K562 (cell line): ENCODE measurements around the gene FGGY. TPM values are rescaled to one million over a fixed set of nuclear protein-coding genes. Genes with fewer than 3 reads are reported as not detected.

Experiments used
- ATAC-seq: fragments of 200-7000 bp; cut with Tn5 transposase; 3 replicates; pipeline ENCODE4 v1.9.1; 2020; ENCODE audit warnings: moderate library complexity
- BruUV-seq: library from RNA; stranded (reverse); fragments of 400-500 nt; replicated peaks from 2 replicates; lab custom pipeline; 2021; lab: Mats Ljungman, UMichigan
- CTCF ChIA-PET: fragments of 300-600 bp; formaldehyde crosslinking; extraction: SDS; loops from one replicate; lab custom pipeline; 2021; ENCODE audit warnings: low intra/inter-chr PET ratio; lab: Yijun Ruan, JAX
- POLR2A ChIA-PET: fragments of 300-600, 350-650 bp; sonication (Branson Sonifier 250); formaldehyde crosslinking; extraction: SDS; loops from one replicate; lab custom pipeline; 2021; ENCODE audit warnings: antibody characterized with exemption, inconsistent platforms; lab: Yijun Ruan, JAX
- DNase-seq, 4 experiments: peaks; one replicate each; pipeline versions ENCODE4 v3.0.0 to v3.0.0-alpha.2; 2011 to 2018; ENCODE audit warnings: low spot score in 3 of 4, mixed read lengths in 3 of 4; ENCODE audit errors: extremely low read depth in 1 of 4
- FAIRE-seq: peaks from 2 replicates; lab custom pipeline; 2011; peaks lifted over from hg19 to GRCh38; lab: Jason Lieb, UNC
- H2AFZ ChIP-seq: 2 replicates; pipeline ENCODE4 v1.6.0; 2011; ENCODE audit warnings: low read depth, low read length, control low read depth, inconsistent platforms
- H3K27ac ChIP-seq: fragments of 200-600 bp; 3 replicates; pipeline ENCODE4 v1.8.0; 2011; ENCODE audit warnings: low read depth, mild to moderate bottlenecking, control low read depth, inconsistent platforms, low read length, moderate library complexity, mixed read lengths; ENCODE audit errors: extremely low read depth
- H3K27me3 ChIP-seq, 2 experiments: fragments of 300-600 bp in 1 of 2; 2 replicates in 1 of 2; 3 replicates in 1 of 2; pipeline versions ENCODE4 v1.6.0 to v1.8.0; 2011; ENCODE audit warnings: inconsistent platforms in 2 of 2, low read length in 2 of 2, mild to moderate bottlenecking in 1 of 2, mixed read lengths in 1 of 2, moderate library complexity in 1 of 2; ENCODE audit not compliant: control insufficient read depth in 2 of 2, insufficient read depth in 2 of 2
- H3K36me3 ChIP-seq: fragments of 300-600 bp; 3 replicates; pipeline ENCODE4 v1.8.0; 2011; ENCODE audit warnings: mild to moderate bottlenecking, low read length, inconsistent platforms; ENCODE audit not compliant: control insufficient read depth, insufficient read depth
- H3K4me1 ChIP-seq, 2 experiments: fragments of 200-600 bp in 1 of 2; replicated peaks in 1 of 2; 2 replicates in 1 of 2; 3 replicates in 1 of 2; pipeline versions ENCODE4 v1.5.1 to v1.8.0; 2011; ENCODE audit warnings: inconsistent platforms in 2 of 2, low read length in 2 of 2, mild to moderate bottlenecking in 1 of 2, mixed read lengths in 1 of 2, moderate library complexity in 1 of 2; ENCODE audit not compliant: control insufficient read depth in 2 of 2, insufficient read depth in 2 of 2
- H3K4me2 ChIP-seq: 2 replicates; pipeline ENCODE4 v1.6.1; 2011; ENCODE audit warnings: low read length, control low read depth, inconsistent platforms, mixed read lengths; ENCODE audit not compliant: insufficient read depth
- H3K4me3 ChIP-seq: fragments of 200-600 bp; sonication (generic), shearing (Covaris generic); 2 replicates; pipeline ENCODE4 v1.5.1; 2016; ENCODE audit warnings: control low read depth, inconsistent platforms
- H3K79me2 ChIP-seq: fragments of 200-600 bp; 3 replicates; pipeline ENCODE4 v1.8.0; 2011; ENCODE audit warnings: low read length, inconsistent platforms; ENCODE audit not compliant: control insufficient read depth, insufficient read depth
- H3K9ac ChIP-seq, 2 experiments: 2 replicates each; pipeline versions ENCODE4 v1.6.0 to v1.6.1; 2011; ENCODE audit warnings: low read depth in 2 of 2, low read length in 2 of 2, control low read depth in 1 of 2, inconsistent platforms in 1 of 2, mild to moderate bottlenecking in 1 of 2, mixed read lengths in 1 of 2; ENCODE audit not compliant: insufficient read depth in 1 of 2
- H3K9me1 ChIP-seq: one replicate; pipeline ENCODE4 v1.6.0; 2011; ENCODE audit warnings: inconsistent platforms, mild to moderate bottlenecking, low read length, moderate library complexity; ENCODE audit not compliant: control insufficient read depth, insufficient read depth
- H3K9me3 ChIP-seq: replicated peaks from 2 replicates; pipeline ENCODE4 v1.5.1; 2011; ENCODE audit warnings: low read depth, low read length, inconsistent platforms; ENCODE audit not compliant: control insufficient read depth, insufficient read depth
- H4K20me1 ChIP-seq: replicated peaks from 2 replicates; pipeline ENCODE4 v1.6.1; 2011; ENCODE audit warnings: low read length, inconsistent platforms, mixed read lengths; ENCODE audit not compliant: control insufficient read depth, insufficient read depth
- ARID2 ChIP-seq: fragments of 450-650 bp; IDR thresholded peaks from 2 replicates; pipeline ENCODE4 v1.6.1; 2017; ENCODE audit warnings: antibody characterized with exemption, mild to moderate bottlenecking
- BHLHE40 ChIP-seq: IDR thresholded peaks from 2 replicates; pipeline ENCODE4 v1.6.1; 2011; ENCODE audit warnings: low read length, improper control_type of control experiment
- ESRRA ChIP-seq: fragments of 450-650 bp; IDR thresholded peaks from 2 replicates; pipeline ENCODE4 v1.6.1; 2014; ENCODE audit warnings: low read depth, mild to moderate bottlenecking, moderate library complexity, borderline replicate concordance
- FOXK1 ChIP-seq: sonication (generic); formaldehyde crosslinking; IDR thresholded peaks from 2 replicates; pipeline ENCODE4 v1.8.0; 2022; ENCODE audit warnings: missing genetic modification reagents, mild to moderate bottlenecking, borderline replicate concordance
- HCFC1 ChIP-seq: IDR thresholded peaks from 2 replicates; pipeline ENCODE4 v1.6.1; 2012; ENCODE audit warnings: low read depth, low read length, improper control_type of control experiment
- HNRNPUL1 ChIP-seq: fragments of 200-400 bp; formaldehyde crosslinking; IDR thresholded peaks from 2 replicates; pipeline ENCODE4 v1.6.1; 2017; ENCODE audit warnings: low read length
- KAT8 ChIP-seq: fragments of 450-650 bp; IDR thresholded peaks from 2 replicates; pipeline ENCODE4 v1.6.1; 2016; ENCODE audit warnings: low read depth, mild to moderate bottlenecking
- PCBP2 ChIP-seq: fragments of 200-400 bp; formaldehyde crosslinking; IDR thresholded peaks from 2 replicates; pipeline ENCODE4 v1.6.1; 2018; ENCODE audit warnings: low read length, low read depth, mild to moderate bottlenecking, moderate library complexity; ENCODE audit not compliant: poor library complexity, severe bottlenecking
- PYGO2 ChIP-seq: fragments of 450-650 bp; IDR thresholded peaks from 2 replicates; pipeline ENCODE4 v1.6.1; 2016; ENCODE audit warnings: mild to moderate bottlenecking, missing genetic modification characterization, moderate library complexity, missing compliant biosample characterization
- RBM17 ChIP-seq: fragments of 200-400 bp; formaldehyde crosslinking; IDR thresholded peaks from 2 replicates; pipeline ENCODE4 v1.6.1; 2017; ENCODE audit warnings: low read depth, mild to moderate bottlenecking, low read length, borderline replicate concordance
- RBM25 ChIP-seq: fragments of 200-400 bp; formaldehyde crosslinking; IDR thresholded peaks from 2 replicates; pipeline ENCODE4 v1.6.1; 2018; ENCODE audit warnings: low read length, low read depth, moderate library complexity; ENCODE audit not compliant: severe bottlenecking
- TAF9B ChIP-seq: fragments of 450-650 bp; IDR thresholded peaks from 2 replicates; pipeline ENCODE4 v1.6.1; 2018; ENCODE audit warnings: mild to moderate bottlenecking; ENCODE audit not compliant: partially characterized antibody
- ZNF121 ChIP-seq: sonication (generic); formaldehyde crosslinking; conservative IDR thresholded peaks from 2 replicates; pipeline ENCODE4 v1.8.0; 2022; ENCODE audit warnings: missing genetic modification reagents
- ZNF146 ChIP-seq: IDR thresholded peaks from one replicate; pipeline ENCODE4 v1.6.1; 2018; ENCODE audit warnings: missing compliant biosample characterization; ENCODE audit not compliant: unreplicated experiment
- ZNF280B ChIP-seq: fragments of 250-450 bp; sonication (Bioruptor Pico); IDR thresholded peaks from 2 replicates; pipeline ENCODE4 v1.5.1; 2021; ENCODE audit warnings: mild to moderate bottlenecking
- ZNF444 ChIP-seq: fragments of 250-450 bp; sonication (Bioruptor Pico); IDR thresholded peaks from 2 replicates; pipeline ENCODE4 v1.4.0; 2020; ENCODE audit warnings: mild to moderate bottlenecking, moderate library complexity
- ZNF778 ChIP-seq: fragments of 450-650 bp; formaldehyde crosslinking; IDR thresholded peaks from 2 replicates; pipeline ENCODE4 v1.4.0; 2020; ENCODE audit warnings: mild to moderate bottlenecking, moderate library complexity
- WGBS: fragments of 100-300 bp; shearing (Covaris generic); methylation state at CpG from one replicate; pipeline ENCODE4 v1.1.6; 2016; ENCODE audit warnings: low coverage, mixed read lengths; ENCODE audit not compliant: insufficient coverage; ENCODE audit errors: missing lambda C conversion rate; 5-methylcytosine and 5-hydroxymethylcytosine counted together
- in situ Hi-C: fragments of 300-500 bp; cut with MboI; formaldehyde crosslinking; loops from 4 replicates; pipeline ENCODE4 v1.15.0; 2018; ENCODE audit warnings: inconsistent platforms, mixed read lengths
- intact Hi-C: fragments of 100-400 bp; cut with micrococcal nuclease; formaldehyde crosslinking; loops from 2 replicates; pipeline ENCODE4 v1.14.2; 2022
- polyA plus RNA-seq, 8 experiments: library from polyadenylated mRNA; depleted of rRNA in 4 of 8; stranded (reverse) in 5 of 8; unstranded in 3 of 8; fragments of >200 nt; fragmentation: Nextera tagmentation in 2 of 8; fragmentation: Illumina TruSeq in 1 of 8; extraction: Ambion mirVana in 2 of 8; extraction: Trizol in 1 of 8; gene quantifications; 2 replicates each; pipeline versions ENCODE4 v1.2.1 to v1.2.3, GENCODE V29; 2011 to 2014; ENCODE audit warnings: inconsistent platforms in 1 of 8, missing spikeins in 1 of 8
- total RNA-seq, 7 experiments: library from RNA; depleted of rRNA in 6 of 7; stranded (reverse); fragments of >200 nt in 6 of 7; fragmentation: Illumina TruSeq in 2 of 7; extraction: Trizol in 2 of 7; gene quantifications; 2 replicates each; pipeline versions ENCODE4 v1.2.1 to v1.2.3, GENCODE V29; 2011 to 2021; ENCODE audit warnings: low replicate concordance in 1 of 7

FGGY gene
- total and polyA plus RNA-seq, 9 of the 15 experiments (the other 6 are each of a cell fraction or from before 2014, with no cell fraction given), result 9.7 to 19.2 (median 12.6) TPM

GRCh38 chr1:59455206-59455605 is 158.3 kb downstream of the FGGY start (continued):
- no peak for TF ChIP-seq ZNF280B (CRISPR knock-in tag)

- ChIA-PET CTCF (no interaction called here), POLR2A (interaction anchor here (1.5 kb wide), 1 partner anchor 11 kb away, joined by 3 read pairs; no protein-coding TSS in a partner anchor)
- FAIRE-seq, result no peak
- 0% methylated on average over 2 of the region's 2 CpGs for WGBS
- intact Hi-C loops (no loop called here), in situ Hi-C loops (no loop called here)
- BruUV-seq, result no TSS peak
- DNase-seq, result no peak
- ATAC-seq, result no peak
- Histone ChIP-seq H2AFZ (no peak overlapping the region), H3K4me2 (no peak overlapping the region), H3K4me1 (no peaks in the 10 kb centered on the region), H3K9me1 (no peaks in the 10 kb centered on the region), H3K9ac (no peak overlapping the region), H3K27ac (no peak overlapping the region), H3K4me3 (no peak overlapping the region), H4K20me1 (no peaks in the 10 kb centered on the region), H3K79me2 (no peaks in the 10 kb centered on the region), H3K36me3 (no peaks in the 10 kb centered on the region), H3K27me3 (no peaks in the 10 kb centered on the region), H3K9me3 (no peaks in the 10 kb centered on the region)
- TF ChIP-seq ESRRA, result no peak
- TF ChIP-seq RBM25, result no peak
- no peak for TF ChIP-seq ZNF121 (CRISPR knock-in tag)
- TF ChIP-seq PYGO2 (tag), result no peak
- no peak for TF ChIP-seq ARID2
- no peak for TF ChIP-seq HNRNPUL1
- TF ChIP-seq PCBP2, result no peak
- no peak for TF ChIP-seq RBM17
- TF ChIP-seq FOXK1, result no peak
- TF ChIP-seq ZNF146, result no peak
- TF ChIP-seq HCFC1, result no peak
- TF ChIP-seq BHLHE40, result no peak
- TF ChIP-seq KAT8, result no peak
- no peak for TF ChIP-seq ZNF444 (CRISPR knock-in tag)
- TF ChIP-seq ZNF778 (CRISPR knock-in tag), result no peak
- no peak for TF ChIP-seq TAF9B
Measured at GRCh38 chr1:59457786-59458185, 160.9 kb downstream of the FGGY start.
